H1 (cell line): ENCODE results near the gene TMEM185A. TPM values are rescaled to one million over a fixed set of nuclear protein-coding genes. Genes with fewer than 3 reads are reported as not detected.
"Not testable (repeated sequence)": the region's sequence is repeated elsewhere in the genome, so short reads cannot be mapped to it uniquely, and the experiment has no call there.

Experiments used
- CTCF ChIA-PET: fragments of 300-600 bp; sonication (Branson Sonifier 250); formaldehyde crosslinking; loops from one replicate; lab custom pipeline; 2021; ENCODE audit not compliant: partially characterized antibody; lab: Charles Lee
- POLR2A ChIA-PET: fragments of 300-600 bp; sonication (Branson Sonifier 250); formaldehyde crosslinking; loops from one replicate; lab custom pipeline; 2021; ENCODE audit warnings: inconsistent platforms; ENCODE audit not compliant: partially characterized antibody; lab: Charles Lee
- DNase-seq, 2 experiments: peaks; one replicate each; pipeline versions ENCODE4 v3.0.0 to v3.0.0-alpha.2; 2010 to 2022; ENCODE audit warnings: low spot score in 2 of 2, low read depth in 1 of 2, mixed read lengths in 1 of 2
- FAIRE-seq: peaks from 2 replicates; lab custom pipeline; 2011; peaks lifted over from hg19 to GRCh38; lab: Jason Lieb, UNC
- H2AFZ ChIP-seq: 2 replicates; pipeline ENCODE4 v1.8.1; 2012; ENCODE audit warnings: low read length, inconsistent platforms
- H2AK5ac ChIP-seq: 2 replicates; pipeline ENCODE4 v1.6.1; 2013; ENCODE audit warnings: low read depth, low read length
- H2BK120ac ChIP-seq: replicated peaks from 2 replicates; pipeline ENCODE3; 2013; ENCODE audit warnings: low read depth, low read length, inconsistent platforms
- H2BK12ac ChIP-seq: 2 replicates; pipeline ENCODE4 v1.6.1; 2013; ENCODE audit warnings: low read depth, low read length
- H2BK15ac ChIP-seq: 2 replicates; pipeline ENCODE4 v1.6.1; 2013; ENCODE audit warnings: low read length
- H2BK20ac ChIP-seq: 2 replicates; pipeline ENCODE4 v1.6.1; 2013; ENCODE audit warnings: low read length
- H2BK5ac ChIP-seq: 2 replicates; pipeline ENCODE4 v1.6.1; 2013; ENCODE audit warnings: low read depth, low read length
- H3K14ac ChIP-seq: 2 replicates; pipeline ENCODE4 v1.6.1; 2013; ENCODE audit warnings: inconsistent platforms; ENCODE audit not compliant: insufficient read length
- H3K18ac ChIP-seq: 2 replicates; pipeline ENCODE4 v1.6.1; 2013; ENCODE audit warnings: low read length; ENCODE audit errors: extremely low read depth
- H3K23ac ChIP-seq: 2 replicates; pipeline ENCODE4 v1.6.1; 2013; ENCODE audit warnings: inconsistent platforms; ENCODE audit not compliant: insufficient read length
- H3K23me2 ChIP-seq: 2 replicates; pipeline ENCODE4 v1.6.1; 2013; ENCODE audit warnings: low read depth, low read length
- H3K27ac ChIP-seq: 2 replicates; pipeline ENCODE4 v1.6.1; 2011; ENCODE audit warnings: low read depth, low read length, inconsistent platforms
- H3K27me3 ChIP-seq, 4 experiments: replicated peaks in 1 of 4; 1 replicate in 1 of 4; 2 replicates in 3 of 4; pipeline versions ENCODE4 v1.6.1 to v1.8.1; 2011 to 2013; ENCODE audit warnings: low read length in 3 of 4, mild to moderate bottlenecking in 3 of 4, inconsistent platforms in 2 of 4, mixed read lengths in 2 of 4, moderate library complexity in 1 of 4; ENCODE audit not compliant: control insufficient read depth in 3 of 4, insufficient read depth in 3 of 4; ENCODE audit errors: extremely low read depth in 1 of 4
- H3K36me3 ChIP-seq, 4 experiments: 2 replicates each; pipeline versions ENCODE4 v1.6.1 to v1.8.1; 2011 to 2013; ENCODE audit warnings: mild to moderate bottlenecking in 4 of 4, low read length in 3 of 4, moderate library complexity in 2 of 4, control low read depth in 1 of 4, inconsistent platforms in 1 of 4; ENCODE audit not compliant: insufficient read depth in 4 of 4, control insufficient read depth in 2 of 4
- H3K4ac ChIP-seq: replicated peaks from 2 replicates; pipeline ENCODE3; 2013; ENCODE audit warnings: low read length, low read depth, mixed read lengths, inconsistent platforms; ENCODE audit not compliant: insufficient read length
- H3K4me1 ChIP-seq, 4 experiments: replicated peaks in 1 of 4; 1 replicate in 1 of 4; 2 replicates in 3 of 4; pipeline versions ENCODE4 v1.6.1 to v1.8.1; 2011 to 2013; ENCODE audit warnings: low read length in 3 of 4, inconsistent platforms in 2 of 4, mixed read lengths in 1 of 4; ENCODE audit not compliant: insufficient read depth in 4 of 4, control insufficient read depth in 3 of 4
- H3K4me2 ChIP-seq, 2 experiments: 2 replicates each; pipeline versions ENCODE4 v1.6.1 to v1.8.1; 2011 to 2013; ENCODE audit warnings: low read depth in 2 of 2, low read length in 2 of 2, control low read depth in 1 of 2, inconsistent platforms in 1 of 2, mild to moderate bottlenecking in 1 of 2; ENCODE audit not compliant: insufficient read depth in 1 of 2
- H3K4me3 ChIP-seq, 4 experiments: fragments of 200-600, 300-600 bp in 1 of 4; sonication (generic), shearing (Covaris generic), sonication (Bioruptor Twin) in 1 of 4; 2 replicates each; pipeline versions ENCODE4 v1.5.1 to v1.8.1; 2011 to 2016; ENCODE audit warnings: low read length in 4 of 4, low read depth in 3 of 4, control low read depth in 2 of 4, inconsistent platforms in 2 of 4, mild to moderate bottlenecking in 2 of 4, mixed read lengths in 1 of 4, moderate library complexity in 1 of 4; ENCODE audit not compliant: insufficient read depth in 2 of 4; ENCODE audit errors: extremely low read depth in 1 of 4
- H3K56ac ChIP-seq: replicated peaks from 2 replicates; pipeline ENCODE3; 2013; ENCODE audit warnings: low read depth, mild to moderate bottlenecking, mixed read lengths, low read length, inconsistent platforms; ENCODE audit not compliant: insufficient read length
- H3K79me1 ChIP-seq: 2 replicates; pipeline ENCODE4 v1.6.1; 2013; ENCODE audit warnings: low read depth, low read length, control low read depth
- H3K79me2 ChIP-seq, 2 experiments: 2 replicates each; pipeline versions ENCODE4 v1.6.1 to v1.8.1; 2012 to 2013; ENCODE audit warnings: low read length in 2 of 2, mild to moderate bottlenecking in 2 of 2, inconsistent platforms in 1 of 2; ENCODE audit not compliant: insufficient read depth in 2 of 2, control insufficient read depth in 1 of 2
- H3K9ac ChIP-seq, 4 experiments: replicated peaks in 1 of 4; 1 replicate in 1 of 4; 2 replicates in 3 of 4; pipeline versions ENCODE4 v1.6.1 to v1.8.1; 2011 to 2013; ENCODE audit warnings: low read depth in 3 of 4, low read length in 3 of 4, control low read depth in 2 of 4, mild to moderate bottlenecking in 2 of 4, moderate library complexity in 2 of 4, inconsistent platforms in 1 of 4; ENCODE audit errors: extremely low read depth in 1 of 4
- H3K9me3 ChIP-seq, 2 experiments: 2 replicates each; pipeline versions ENCODE4 v1.6.1 to v1.8.1; 2012 to 2013; ENCODE audit warnings: mild to moderate bottlenecking in 2 of 2, moderate library complexity in 2 of 2, control low read depth in 1 of 2, inconsistent platforms in 1 of 2, low read depth in 1 of 2, low read length in 1 of 2, mixed read lengths in 1 of 2; ENCODE audit not compliant: insufficient read depth in 2 of 2
- H4K20me1 ChIP-seq, 2 experiments: replicated peaks in 1 of 2; 2 replicates each; pipeline versions ENCODE3 to v1.8.1; 2011 to 2013; ENCODE audit warnings: inconsistent platforms in 2 of 2, low read length in 2 of 2, mild to moderate bottlenecking in 1 of 2; ENCODE audit not compliant: insufficient read depth in 2 of 2, control insufficient read depth in 1 of 2
- H4K5ac ChIP-seq: 2 replicates; pipeline ENCODE4 v1.6.1; 2013; ENCODE audit warnings: low read length, low read depth, mixed read lengths, inconsistent platforms; ENCODE audit not compliant: insufficient read length
- H4K8ac ChIP-seq: 2 replicates; pipeline ENCODE4 v1.8.0; 2013; ENCODE audit warnings: mild to moderate bottlenecking, moderate library complexity, low read length, inconsistent platforms; ENCODE audit not compliant: insufficient read depth; ENCODE audit errors: extremely low read depth
- H4K91ac ChIP-seq: replicated peaks from 2 replicates; pipeline ENCODE3; 2013; ENCODE audit warnings: low read length, mixed read lengths, inconsistent platforms; ENCODE audit not compliant: insufficient read length
- WGBS, 2 experiments: shearing (Covaris generic) in 1 of 2; methylation state at CpG; one replicate each; pipeline versions ENCODE4 v1.1.6 to v1.1.7; 2013 to 2015; ENCODE audit warnings: low lambda C conversion rate in 2 of 2, mixed read lengths in 2 of 2, inconsistent platforms in 1 of 2, low coverage in 1 of 2, missing lambda C conversion rate in 1 of 2; ENCODE audit not compliant: insufficient replicate concordance in 2 of 2, insufficient coverage in 1 of 2, insufficient read length in 1 of 2; ENCODE audit errors: extremely low coverage in 1 of 2, missing lambda C conversion rate in 1 of 2; 5-methylcytosine and 5-hydroxymethylcytosine counted together
- polyA plus RNA-seq, 7 experiments: library from polyadenylated mRNA; depleted of rRNA in 3 of 7; stranded (reverse) in 5 of 7; unstranded in 2 of 7; fragments of >200 nt in 5 of 7; fragments of 200-250 nt in 2 of 7; gene quantifications; 1 replicate in 5 of 7; 2 replicates in 1 of 7; 4 replicates in 1 of 7; pipeline versions ENCODE4 v1.2.1 to v1.2.3, GENCODE V29; 2011 to 2013; ENCODE audit warnings: missing spikeins in 2 of 7, mixed read lengths in 2 of 7
- total RNA-seq: library from RNA; stranded (reverse); fragmentation: NEBNext Ultra II Directional; extraction: Animal tissue kit (Norgen Biotek cat#: 25700); gene quantifications from 2 replicates; pipeline ENCODE4 v1.2.1, GENCODE V29; 2021

The TMEM185A gene
- total and polyA plus RNA-seq, 2 of the 8 experiments (the other 6 are each of a cell fraction or from before 2014, with no cell fraction given), result 15.0 to 26.5 TPM

DNA sequence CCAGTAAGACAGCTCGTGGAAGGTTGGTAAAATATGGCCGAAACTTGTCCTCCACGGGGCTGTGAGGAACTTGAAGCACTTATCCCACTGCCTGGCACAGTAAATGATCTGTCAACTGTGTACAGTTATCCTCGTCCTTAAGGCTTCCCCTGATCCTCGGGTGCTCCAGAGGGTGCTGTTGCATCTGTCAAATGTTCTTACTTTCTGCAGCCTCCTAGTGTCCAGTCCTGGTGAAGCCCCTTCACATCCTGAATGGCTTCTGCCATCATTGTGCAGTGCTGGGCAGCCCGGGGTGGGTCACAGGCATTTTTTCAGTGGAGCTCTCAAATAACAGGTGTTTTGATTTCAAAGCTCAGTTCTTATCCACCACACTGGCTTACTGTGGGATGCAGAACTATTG lies 29.0 kb upstream of the TMEM185A start:
- H3K9me3 ChIP-seq, H3K18ac ChIP-seq, H3K4me2 ChIP-seq, H3K4me1 ChIP-seq, H2BK120ac ChIP-seq, H3K36me3 ChIP-seq, H2AFZ ChIP-seq, POLR2A ChIA-PET, H3K27ac ChIP-seq, H4K5ac ChIP-seq, H4K8ac ChIP-seq, CTCF ChIA-PET, H3K23me2 ChIP-seq, H3K79me1 ChIP-seq, H2BK15ac ChIP-seq, H3K56ac ChIP-seq, H2AK5ac ChIP-seq, H3K14ac ChIP-seq, H2BK20ac ChIP-seq, H3K4me3 ChIP-seq, H4K20me1 ChIP-seq, H3K9ac ChIP-seq, H2BK12ac ChIP-seq, H3K4ac ChIP-seq, H3K23ac ChIP-seq, DNase-seq, H2BK5ac ChIP-seq, H3K27me3 ChIP-seq, H4K91ac ChIP-seq, H3K79me2 ChIP-seq: not testable (repeated sequence)
- FAIRE-seq, result peak; percentile 88
- WGBS, 2 experiments, result 67% methylated on average over 1 of the region's 6 CpGs; no CpG with 5 or more reads in 1 of the 2 experiments

DNA sequence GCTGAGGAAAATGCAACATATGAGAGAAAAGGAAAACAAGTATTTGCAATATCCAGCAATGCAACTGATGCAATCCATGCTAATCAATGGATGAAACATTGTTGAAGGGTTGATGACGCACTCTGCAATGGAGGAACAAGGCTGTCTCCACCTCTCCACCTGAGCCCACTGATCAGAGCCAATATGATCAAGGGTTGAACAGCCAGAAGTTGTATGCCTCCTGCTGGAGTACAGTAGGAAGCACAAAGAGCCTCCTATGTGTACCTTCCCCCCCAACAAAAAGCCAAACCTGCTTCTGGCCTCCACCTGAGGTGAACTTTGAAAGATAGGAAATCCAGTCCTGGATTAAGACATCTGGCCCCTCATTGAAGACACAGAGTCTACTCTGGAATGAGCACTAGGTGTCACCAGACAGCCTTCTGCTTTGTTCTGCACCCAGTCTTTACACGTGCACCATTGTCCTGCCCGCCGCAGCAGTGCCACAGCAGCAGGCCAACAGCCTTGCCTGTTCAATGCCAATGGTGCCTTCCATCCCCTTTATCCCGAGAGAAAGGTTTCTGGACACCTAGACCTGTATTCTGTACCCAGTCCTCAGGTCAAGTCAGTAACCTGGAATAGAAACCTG lies 24.8 kb upstream of the TMEM185A start:
- H2BK120ac ChIP-seq, H3K23me2 ChIP-seq, CTCF ChIA-PET, H3K79me1 ChIP-seq, H2BK20ac ChIP-seq, H4K8ac ChIP-seq, H3K36me3 ChIP-seq, H3K18ac ChIP-seq, H3K4me1 ChIP-seq, H4K91ac ChIP-seq, H3K27me3 ChIP-seq, H3K4me2 ChIP-seq, H2BK12ac ChIP-seq, POLR2A ChIA-PET, H4K5ac ChIP-seq, H3K14ac ChIP-seq, H3K9me3 ChIP-seq, H3K27ac ChIP-seq, H3K4ac ChIP-seq, DNase-seq, H3K9ac ChIP-seq, H3K56ac ChIP-seq, H2BK15ac ChIP-seq, H2AFZ ChIP-seq, H3K23ac ChIP-seq, H2BK5ac ChIP-seq, H3K4me3 ChIP-seq, H4K20me1 ChIP-seq, H3K79me2 ChIP-seq, H2AK5ac ChIP-seq: not testable (repeated sequence)
- WGBS, 2 experiments, result 50% methylated on average over 1 of the region's 5 CpGs; no CpG with 5 or more reads in 1 of the 2 experiments
- peak; percentile 76 for FAIRE-seq
